DMS53 treated with DMSO at 0.1 percent for 48 hours (cell line): ENCODE results near the gene ASTN2.

Experiments used
- DNase-seq: peaks from one replicate; lab custom pipeline; 2025; ENCODE audit not compliant: unreplicated experiment; lab: John Stamatoyannopoulos, UW

The ASTN2 gene

DNA sequence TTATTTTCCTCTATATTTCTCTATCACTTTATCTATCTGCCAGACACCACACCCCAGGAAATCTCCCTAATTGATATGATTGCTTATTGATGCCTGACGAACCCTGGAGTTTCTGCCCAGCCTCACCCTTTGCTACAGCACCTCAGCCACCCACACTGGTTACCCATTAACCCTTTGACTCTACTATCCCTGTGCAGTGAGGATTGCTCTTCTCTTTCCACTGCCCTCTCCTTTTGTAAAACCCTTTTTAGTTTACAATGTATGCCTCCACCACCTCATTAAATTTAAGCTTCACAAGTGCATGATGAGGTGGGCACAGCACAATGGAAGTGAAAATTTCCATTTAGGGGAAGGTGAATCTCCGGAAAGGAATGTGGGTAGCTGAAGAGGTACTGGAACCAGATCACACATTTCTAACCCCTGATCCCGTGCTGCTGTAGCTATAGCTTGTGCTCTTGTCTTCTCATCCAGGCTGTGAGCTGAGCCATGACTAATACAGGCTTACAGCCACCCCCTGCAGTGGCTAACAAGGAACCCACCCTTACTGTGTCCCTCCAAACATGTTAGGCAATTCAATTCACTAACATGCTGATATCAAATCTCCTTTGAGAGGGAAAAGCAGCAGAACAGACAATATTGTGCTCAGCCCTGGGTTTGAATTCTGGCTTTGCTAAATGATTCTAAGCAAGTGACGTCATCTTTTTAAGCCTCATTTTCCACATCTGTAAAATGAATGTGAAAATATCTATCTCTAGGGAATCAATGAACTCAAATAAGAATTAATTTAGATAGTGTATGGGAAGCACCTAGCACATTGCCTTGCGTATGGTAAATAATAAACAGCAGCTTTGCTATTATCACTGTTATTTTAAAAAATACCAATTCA is 914.6 kb downstream of the ASTN2 start:
- no peak for DNase-seq

DNA sequence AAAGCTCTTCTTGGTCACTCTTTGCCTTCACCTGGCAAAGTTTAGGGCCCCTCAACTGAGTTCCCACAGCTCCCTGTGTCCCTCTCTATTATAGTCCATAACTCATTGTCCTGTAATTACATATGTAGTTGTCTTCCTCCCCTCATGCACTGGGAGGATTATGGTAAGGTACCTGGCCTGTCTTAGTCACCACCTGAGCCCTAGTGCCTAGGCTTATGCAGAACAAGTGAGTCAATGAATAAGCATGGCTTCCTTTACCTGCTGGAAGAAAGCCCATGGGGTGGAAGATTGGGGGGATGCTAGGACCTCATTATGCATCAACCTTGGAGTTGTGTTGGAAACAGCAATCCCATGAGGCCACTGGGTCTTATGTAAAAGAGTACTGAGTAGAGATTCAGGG is 915.4 kb downstream of the ASTN2 start:
- DNase-seq: no peak

DNA sequence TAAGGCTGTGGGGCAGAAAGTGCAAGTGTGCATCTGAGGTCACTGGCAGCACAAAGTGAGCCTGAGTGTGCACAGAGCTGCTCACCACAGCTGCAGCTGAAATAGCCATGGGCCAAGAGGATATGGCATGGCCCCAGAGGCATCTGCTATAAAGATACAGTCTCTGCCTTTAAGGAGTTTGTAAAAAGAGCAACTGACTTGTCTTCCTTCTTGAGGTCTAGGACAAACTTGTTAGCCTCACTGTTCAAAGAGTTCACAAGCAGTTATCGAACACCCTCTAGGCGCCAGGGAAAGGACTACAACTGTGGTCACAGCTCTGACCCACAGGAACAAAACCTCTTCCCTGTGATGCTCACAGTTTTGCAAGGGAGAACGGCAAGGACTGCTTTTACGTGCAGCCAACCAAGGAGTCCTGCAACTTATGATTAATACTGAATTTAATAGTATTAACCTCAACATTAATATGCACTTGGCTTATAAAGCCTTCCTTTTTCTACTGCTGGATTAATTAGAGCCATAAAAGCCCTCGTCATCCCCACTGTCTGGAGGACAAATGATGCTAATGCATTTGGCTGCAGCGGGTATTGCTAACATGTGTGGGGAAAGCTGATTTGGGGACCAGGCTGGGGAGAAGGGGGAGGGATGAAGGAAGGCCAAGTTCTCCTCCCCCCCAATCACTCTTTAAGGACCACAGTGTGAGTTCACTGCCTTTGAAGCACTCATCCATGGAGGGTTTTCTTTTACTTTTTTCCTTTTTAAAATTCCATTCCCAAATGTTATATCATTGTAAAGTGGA is 917.6 kb downstream of the ASTN2 start:
- no peak for DNase-seq

DNA sequence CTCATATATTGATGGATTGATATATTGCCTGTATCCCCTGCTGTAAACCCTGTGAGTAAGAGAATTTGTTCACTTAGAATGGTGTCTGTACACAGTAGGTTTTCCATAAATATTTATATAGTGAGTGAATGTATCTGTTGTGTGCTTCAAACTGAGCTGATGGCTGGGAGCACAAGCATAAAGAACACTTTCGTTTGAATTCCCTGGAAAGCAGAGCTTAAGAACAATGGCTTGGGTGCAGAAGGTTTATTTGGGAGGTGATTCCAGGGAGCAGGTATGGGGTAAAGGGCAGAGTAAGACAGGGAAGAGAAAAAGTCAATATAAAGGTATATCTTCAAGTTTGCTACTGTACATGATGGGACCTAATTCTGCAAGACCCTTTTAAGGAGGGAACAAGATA is 918.7 kb downstream of the ASTN2 start:
- no peak for DNase-seq

DNA sequence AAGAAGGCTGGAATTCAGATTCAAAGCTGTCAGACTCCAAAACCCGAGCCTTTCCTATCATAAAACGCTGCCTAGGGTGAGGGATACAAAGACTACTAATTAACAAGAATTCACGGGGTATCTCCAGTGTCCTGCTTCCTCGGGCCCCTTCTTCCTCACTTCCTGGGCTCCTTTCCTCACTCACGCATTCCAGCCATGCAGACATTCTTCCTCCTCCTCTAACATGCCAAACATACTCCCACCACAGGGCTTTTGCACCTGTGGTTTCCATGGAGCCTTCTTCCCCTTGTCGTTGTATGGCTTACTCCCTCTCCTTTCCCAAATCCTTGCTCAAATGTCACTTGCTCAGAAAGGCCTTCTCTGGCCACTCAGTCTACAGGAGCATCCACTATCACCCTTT is 919.1 kb downstream of the ASTN2 start:
- no peak for DNase-seq

DNA sequence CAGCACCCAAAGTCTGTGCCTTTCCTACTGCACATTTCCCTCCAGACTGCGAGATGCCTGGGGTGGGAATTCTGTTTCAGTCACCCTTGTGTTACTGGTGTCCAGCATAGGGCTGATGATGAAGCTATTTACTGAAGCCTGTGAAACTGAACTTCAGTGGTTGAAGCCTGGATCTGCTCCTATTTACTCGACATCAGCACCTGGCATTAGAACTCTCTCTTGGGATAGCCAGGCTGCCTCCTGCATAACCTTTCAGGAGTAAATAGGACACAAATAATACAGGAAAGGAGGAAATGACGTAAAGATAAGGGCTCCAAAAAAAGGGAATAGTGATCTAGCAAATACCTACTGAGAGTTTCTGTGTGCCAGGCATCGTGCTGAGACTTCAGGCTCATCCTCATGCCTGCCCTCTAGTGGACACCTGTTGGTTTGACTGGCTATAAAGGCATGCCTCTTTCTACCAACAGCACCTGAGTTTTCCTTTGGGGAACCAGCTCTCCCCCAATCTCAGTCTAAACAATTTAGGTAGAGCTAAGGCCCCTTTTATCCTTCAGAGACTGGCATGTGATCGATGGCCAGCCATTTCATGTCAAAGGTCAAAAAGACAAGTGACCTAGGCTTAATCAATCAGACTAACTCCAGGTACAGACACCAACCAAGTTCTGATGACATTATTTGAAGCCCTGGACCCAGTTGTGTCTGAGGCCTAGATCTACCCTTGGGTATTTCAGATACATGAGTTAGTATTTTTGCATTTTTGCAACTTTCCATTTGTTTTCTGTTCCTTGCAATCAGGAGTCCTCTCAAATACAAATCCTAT is 919.8 kb downstream of the ASTN2 start:
- no peak for DNase-seq

DNA sequence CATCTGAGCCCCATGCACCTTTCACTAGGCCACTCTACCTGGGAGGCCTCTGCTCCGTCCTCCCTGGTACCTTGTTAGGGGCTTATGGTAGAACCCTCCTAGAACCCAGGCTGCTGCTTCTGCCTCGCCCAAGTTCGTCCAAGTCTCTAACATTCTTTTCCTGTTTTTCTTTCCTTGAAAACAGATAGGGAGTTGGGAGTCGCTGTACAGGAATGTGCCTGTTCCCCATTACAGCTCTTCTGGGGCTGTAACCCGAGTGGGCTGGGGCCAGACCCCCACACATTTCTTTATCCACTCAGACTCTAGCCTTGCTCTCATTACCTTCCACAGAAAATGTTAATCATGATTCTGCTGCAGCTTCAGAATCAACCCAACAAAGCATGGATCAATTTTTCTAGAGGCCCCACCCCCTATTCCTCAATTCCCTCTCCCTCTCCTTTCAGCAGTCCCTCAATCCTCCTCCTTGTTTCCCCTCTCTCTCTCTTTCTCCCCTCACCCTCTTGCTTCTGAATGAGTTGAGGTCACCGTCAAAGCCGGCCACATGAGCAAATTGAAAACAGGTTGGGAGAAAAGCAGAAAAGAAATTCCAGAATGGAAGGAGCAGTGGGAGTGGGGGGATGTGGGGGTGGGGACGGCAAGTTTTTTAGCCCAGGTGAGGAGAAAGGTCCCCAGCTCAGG is 921.5 kb downstream of the ASTN2 start:
- no peak for DNase-seq

DNA sequence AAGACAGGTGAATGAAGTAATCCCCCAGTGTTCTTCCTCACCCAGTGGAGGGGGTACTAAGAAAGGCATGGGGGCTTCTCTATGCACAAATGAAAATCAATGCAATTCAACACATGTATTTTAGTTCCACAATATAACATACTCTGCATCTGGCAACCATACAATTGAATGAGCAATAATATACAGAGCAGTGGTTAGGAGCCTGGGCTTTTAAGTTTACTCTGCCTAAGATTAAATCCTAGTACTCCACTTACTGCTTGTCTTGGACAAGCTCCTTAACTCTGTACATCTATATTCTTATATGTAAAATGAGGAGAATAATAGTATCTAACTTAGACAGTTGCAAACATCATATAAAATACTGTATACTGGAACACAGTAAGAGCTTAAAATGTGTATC is 923.2 kb downstream of the ASTN2 start:
- DNase-seq: no peak

DNA sequence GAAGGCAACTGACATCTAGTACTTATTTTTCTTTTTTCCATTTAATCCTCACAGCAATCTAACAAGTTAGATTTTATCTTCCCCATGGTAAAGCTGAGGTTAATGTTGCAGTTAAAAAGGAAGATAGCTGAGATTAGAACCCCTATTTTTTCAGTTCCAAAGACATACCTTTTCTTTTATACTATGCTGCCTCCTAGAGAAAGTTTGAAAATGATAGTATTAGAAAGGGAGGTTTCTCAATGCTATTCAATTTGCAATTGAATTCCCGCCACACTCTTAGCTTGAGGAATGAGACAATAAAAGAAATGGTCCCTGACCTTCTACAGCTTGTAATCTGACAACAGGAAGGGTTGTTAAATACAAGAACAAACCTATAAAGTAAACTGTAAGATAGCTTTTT is 923.6 kb downstream of the ASTN2 start:
- DNase-seq: no peak

DNA sequence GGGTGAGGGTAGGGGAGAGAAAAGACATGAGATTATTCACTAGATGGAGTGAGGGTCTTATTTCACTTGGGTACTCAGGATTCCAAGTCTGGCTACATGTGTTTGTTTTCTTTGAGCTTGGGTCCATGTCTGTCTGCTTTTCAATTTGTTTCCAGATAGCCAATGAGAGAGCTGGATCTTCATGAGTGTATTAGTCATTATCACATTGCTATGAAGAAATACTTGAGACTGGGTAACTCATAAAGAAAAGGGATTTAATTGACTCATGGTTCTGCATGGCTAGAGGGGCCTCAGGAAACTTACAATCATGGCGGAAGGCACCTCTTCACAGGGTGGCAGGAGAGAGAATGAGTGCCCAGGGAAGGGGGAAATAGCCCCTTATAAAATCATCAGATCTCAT is 924.5 kb downstream of the ASTN2 start:
- no peak for DNase-seq

DNA sequence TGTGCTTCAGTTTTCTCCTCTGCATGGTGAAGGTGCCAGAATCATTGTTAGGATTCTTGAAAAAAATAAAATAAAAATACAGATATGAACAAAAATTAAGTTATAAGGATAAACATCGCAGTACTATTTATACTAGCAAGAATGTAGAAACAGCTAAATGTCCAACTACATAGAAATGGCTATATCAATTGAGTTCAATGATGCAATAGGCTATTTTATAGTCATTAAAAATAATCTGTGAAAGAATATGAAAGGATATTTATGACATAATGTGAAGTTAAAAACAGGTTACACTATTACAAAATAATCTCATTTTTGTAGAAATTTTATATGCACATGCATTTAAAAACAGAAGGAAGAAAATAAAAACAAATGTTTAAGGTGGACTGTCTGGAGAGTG is 926.5 kb downstream of the ASTN2 start:
- no peak for DNase-seq

DNA sequence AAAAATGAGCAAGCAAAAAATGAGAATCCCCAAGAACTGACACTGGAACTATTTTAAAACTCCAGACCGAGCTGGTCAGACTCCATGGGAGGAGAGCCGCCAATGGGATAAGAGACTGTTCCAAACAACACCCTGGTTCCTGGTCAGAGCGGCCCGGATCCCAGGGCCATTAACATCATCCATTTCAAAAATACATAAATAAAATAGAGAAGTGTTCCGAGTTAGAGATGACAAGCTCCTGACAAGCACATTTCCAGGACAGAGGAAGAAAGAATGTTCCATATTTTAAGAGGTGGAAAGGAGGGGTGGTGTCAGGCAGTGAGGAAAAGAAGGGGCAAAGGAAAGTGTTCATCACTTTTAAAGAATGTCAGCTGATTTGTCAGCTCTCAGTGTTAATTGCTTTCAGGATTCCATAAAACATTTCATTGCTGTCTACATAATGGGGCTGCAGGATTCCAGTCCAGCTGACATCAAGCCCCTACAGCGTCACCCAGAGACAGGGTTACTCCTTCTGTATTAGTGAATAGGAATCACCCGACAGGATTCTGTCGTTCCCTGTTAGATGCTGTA is 930.3 kb downstream of the ASTN2 start:
- no peak for DNase-seq

DNA sequence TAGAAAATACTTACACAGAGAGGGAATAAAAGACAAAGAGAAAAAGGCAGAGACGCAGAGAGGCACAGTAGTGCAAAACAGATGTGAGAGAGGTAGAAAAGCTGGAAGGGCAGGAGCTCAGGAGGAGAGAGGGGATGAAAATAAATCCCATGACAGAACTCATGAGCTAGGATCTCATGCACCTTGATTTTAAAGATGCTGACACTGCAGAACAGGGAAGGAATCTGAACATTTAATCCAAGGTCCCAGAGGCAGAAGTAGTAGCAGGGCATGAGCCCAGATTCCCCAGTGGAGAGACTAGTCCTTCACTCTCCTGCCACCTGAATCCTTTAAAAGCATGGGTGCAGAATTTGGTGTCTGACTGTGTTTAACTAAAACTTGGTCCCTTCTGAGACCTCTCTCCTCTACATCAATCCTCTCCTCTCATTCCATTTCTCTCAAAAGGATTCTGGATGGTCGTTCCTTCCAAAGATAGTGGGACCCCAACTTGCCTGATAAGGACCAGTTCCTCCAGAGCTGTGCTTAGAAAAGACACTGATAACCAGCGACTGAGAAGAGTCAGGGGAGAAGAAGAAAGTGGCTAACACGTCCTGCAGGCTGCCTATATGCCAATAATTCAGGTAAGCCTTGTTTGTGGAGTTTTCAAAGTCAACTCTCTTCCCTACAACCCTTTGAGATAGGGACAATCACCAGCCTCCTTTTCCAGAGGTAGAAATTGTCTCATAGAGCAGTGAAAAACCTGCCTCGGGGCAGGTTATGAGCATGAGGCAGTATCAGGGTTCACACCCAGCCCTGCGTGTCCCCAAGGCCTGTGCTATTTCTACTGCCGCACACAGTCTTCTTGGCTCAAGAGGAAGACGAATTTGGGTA is 931.0 kb downstream of the ASTN2 start:
- DNase-seq: no peak

DNA sequence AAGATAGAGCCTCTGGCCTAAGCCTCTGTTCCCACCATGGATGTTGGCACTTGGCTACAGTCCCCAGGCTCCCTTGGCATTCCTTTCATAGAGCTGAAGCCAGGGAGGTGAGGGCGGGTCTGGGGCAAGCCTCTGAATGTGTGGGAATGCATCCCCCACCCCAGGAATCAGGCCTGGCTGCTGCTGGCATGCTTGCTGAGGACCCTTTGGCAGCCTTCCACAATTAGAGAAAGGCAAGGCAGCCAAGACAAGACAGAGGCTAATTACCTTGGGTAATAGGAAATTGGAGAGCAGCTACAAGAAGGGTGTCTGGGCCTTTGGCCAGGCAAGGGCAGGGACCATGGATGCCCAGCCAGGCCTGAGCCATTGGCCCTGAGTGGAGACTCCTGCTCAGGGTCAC is 932.1 kb downstream of the ASTN2 start:
- no peak for DNase-seq

DNA sequence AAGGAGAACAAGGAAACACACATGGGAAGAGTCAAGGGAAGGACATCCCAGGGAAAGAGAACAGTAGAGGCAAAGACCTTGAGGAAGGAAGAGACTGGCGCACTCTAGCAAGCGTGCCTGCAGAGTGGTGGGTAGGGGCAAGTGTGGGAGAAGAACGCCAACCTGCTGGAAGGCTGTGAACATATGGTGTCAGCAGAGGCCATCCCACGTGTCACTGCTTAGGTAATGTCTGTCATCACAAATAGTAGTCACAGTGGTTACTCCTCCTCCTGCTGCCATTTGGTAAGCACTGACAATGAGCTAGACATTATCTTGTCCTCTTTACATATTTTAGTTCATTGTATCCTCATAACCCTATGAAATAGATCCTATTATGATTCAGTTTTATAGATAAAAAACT is 934.2 kb downstream of the ASTN2 start:
- no peak for DNase-seq

DNA sequence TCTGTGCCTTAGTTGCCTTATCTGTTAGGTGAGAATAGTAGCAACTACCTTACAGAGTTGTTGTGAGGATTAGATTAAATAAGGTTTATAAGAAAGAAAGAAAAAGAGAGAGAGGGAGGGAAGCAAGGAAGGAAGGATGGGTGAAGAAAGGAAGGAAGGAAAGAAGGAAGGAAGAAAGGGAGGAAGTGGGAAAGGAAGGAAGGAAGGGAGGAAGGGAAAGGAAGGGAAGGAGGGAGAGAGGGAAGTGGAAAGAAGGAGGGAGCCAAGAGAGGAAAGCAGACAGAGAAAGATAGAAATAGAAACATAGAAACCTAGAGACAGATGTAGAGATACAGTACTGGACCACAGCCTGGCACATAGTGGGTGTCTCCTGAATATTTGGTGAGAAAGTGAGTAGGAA is 934.9 kb downstream of the ASTN2 start:
- DNase-seq: no peak

DNA sequence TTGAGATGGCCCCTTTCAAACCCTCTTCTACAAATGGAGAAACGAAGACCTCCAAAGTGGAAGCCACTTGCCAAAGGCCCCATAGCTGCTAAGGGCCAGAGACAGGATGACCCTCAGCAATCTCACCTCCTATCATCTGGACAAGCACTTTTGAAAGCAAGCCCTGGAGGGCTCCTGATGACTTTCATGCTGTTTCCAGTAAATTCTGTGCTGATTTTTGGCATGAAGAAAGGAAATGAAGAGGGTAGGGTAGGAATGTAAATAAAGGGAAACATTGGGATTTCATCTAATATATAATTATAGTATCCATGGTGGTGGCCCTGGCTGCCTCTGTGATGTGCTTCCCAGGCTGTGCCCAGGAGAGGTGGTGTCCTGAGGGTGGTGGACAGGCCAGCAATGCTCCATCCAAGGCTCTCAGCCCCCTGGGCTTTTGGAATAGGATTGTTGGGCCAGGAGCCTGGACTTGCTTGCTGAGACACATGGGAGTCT is 935.8 kb downstream of the ASTN2 start:
- DNase-seq: no peak

DNA sequence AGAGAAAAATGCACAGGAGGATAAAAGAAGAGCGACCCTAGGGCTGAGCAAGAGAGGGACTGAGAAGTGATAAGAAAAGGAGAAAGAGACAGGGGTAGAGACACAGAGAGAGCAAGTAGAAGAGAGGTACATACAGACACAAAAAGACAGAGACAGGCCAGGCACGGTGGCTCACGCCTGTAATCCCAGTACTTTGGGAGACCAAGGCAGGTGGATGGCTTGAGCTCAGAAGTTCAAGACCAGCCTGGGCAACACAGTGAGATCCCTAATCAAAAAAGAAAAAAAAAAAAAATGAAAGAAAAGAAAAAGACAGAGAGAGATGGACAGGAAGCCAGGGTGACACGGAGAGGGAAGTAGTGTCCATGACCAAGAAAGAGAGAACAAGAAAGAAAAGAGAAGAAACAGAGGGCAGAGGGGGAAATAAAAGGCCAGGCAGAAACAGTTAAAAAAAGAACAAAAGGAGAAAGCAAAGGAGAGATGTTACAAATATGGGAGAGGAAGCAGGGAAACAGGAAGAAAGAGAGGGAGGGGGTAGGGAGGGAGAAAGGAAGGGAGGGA is 937.2 kb downstream of the ASTN2 start:
- DNase-seq: no peak

DNA sequence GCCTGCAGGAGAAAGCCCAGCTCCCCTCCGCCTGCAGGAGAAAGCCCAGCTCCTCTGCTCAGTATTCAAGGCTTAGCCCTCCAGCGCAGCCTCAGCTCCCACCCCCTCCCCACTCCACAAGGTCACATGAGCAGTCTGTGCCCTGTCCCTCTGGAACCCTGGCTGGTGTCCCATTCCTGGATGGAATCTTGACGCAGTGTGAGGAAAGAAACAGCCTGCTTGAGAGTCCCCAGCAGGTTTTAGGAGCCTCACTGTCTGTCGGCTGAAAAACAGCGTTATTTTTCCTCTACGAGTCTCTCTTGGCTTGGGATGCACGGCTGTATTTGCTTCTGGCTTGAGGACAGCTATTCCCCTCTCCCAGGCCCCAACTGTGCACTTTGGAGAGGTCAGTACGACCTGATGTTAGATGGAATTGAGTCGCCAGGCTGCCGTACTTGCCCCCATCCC is 937.9 kb downstream of the ASTN2 start:
- DNase-seq: no peak
